HepG2 (cell line): ENCODE measurements around the gene UBE2N. TPM values are rescaled to one million over a fixed set of nuclear protein-coding genes. Genes with fewer than 3 reads are reported as not detected.

Source experiments
- ATAC-seq: fragments of 200-7000 bp; cut with Tn5 transposase; 3 replicates; pipeline ENCODE4 v1.9.1; 2020; ENCODE audit warnings: mild to moderate bottlenecking, moderate library complexity
- BruUV-seq: library from RNA; stranded (reverse); fragments of 400-500 nt; replicated peaks from 2 replicates; lab custom pipeline; 2021; lab: Mats Ljungman, UMichigan
- CTCF ChIA-PET: fragments of 300-600 bp; formaldehyde crosslinking; extraction: SDS; loops from one replicate; lab custom pipeline; 2021; ENCODE audit warnings: low total read pairs, inconsistent platforms, low intra/inter-chr PET ratio; lab: Yijun Ruan, JAX
- POLR2A ChIA-PET: fragments of 350-600 bp; sonication (Branson Sonifier 250); formaldehyde crosslinking; loops from one replicate; lab custom pipeline; 2020; ENCODE audit warnings: antibody characterized with exemption, inconsistent platforms; lab: Yijun Ruan, JAX
- DNase-seq: peaks from one replicate; pipeline ENCODE4 v3.0.0-alpha.2; 2015; ENCODE audit warnings: low spot score
- FAIRE-seq: peaks from 3 replicates; lab custom pipeline; 2011; peaks lifted over from hg19 to GRCh38; lab: Jason Lieb, UNC
- H2AFZ ChIP-seq: one replicate; pipeline ENCODE4 v1.6.1; 2011; ENCODE audit warnings: low read length, inconsistent platforms
- H3K27ac ChIP-seq: fragments of 300-600 bp; 3 replicates; pipeline ENCODE4 v1.8.0; 2011; ENCODE audit warnings: mixed run types, mild to moderate bottlenecking, mixed read lengths, low read length, inconsistent platforms; ENCODE audit not compliant: insufficient read depth; ENCODE audit errors: extremely low read length
- H3K27me3 ChIP-seq, 2 experiments: fragments of 200-600 bp in 1 of 2; 2 replicates in 1 of 2; 3 replicates in 1 of 2; pipeline versions ENCODE4 v1.6.0 to v1.8.0; 2011; ENCODE audit warnings: low read length in 2 of 2, mild to moderate bottlenecking in 2 of 2, moderate library complexity in 2 of 2, inconsistent platforms in 1 of 2; ENCODE audit not compliant: insufficient read depth in 2 of 2, control insufficient read depth in 1 of 2
- H3K36me3 ChIP-seq, 2 experiments: fragments of 200-600 bp in 1 of 2; replicated peaks in 1 of 2; 2 replicates in 1 of 2; 3 replicates in 1 of 2; pipeline versions ENCODE4 v1.5.1 to v1.8.0; 2011; ENCODE audit warnings: low read length in 2 of 2, inconsistent platforms in 1 of 2; ENCODE audit not compliant: insufficient read depth in 2 of 2, control insufficient read depth in 1 of 2
- H3K4me1 ChIP-seq: 2 replicates; pipeline ENCODE4 v1.5.1; 2012; ENCODE audit warnings: low read length, inconsistent platforms; ENCODE audit not compliant: insufficient read depth
- H3K4me2 ChIP-seq: 2 replicates; pipeline ENCODE4 v1.6.0; 2011; ENCODE audit warnings: low read depth, low read length, inconsistent platforms
- H3K4me3 ChIP-seq, 3 experiments: fragments of 200-600 bp in 1 of 3; sonication (generic), shearing (Covaris generic) in 1 of 3; replicated peaks in 1 of 3; 2 replicates each; pipeline ENCODE4 v1.5.1; 2011 to 2016; ENCODE audit warnings: low read length in 3 of 3, inconsistent platforms in 2 of 3, low read depth in 2 of 3, mild to moderate bottlenecking in 2 of 3, control low read depth in 1 of 3, mixed read lengths in 1 of 3; ENCODE audit not compliant: insufficient read depth in 1 of 3
- H3K79me2 ChIP-seq: one replicate; pipeline ENCODE4 v1.6.1; 2011; ENCODE audit warnings: low read length, inconsistent platforms; ENCODE audit not compliant: insufficient read depth
- H3K9ac ChIP-seq: 2 replicates; pipeline ENCODE4 v1.6.0; 2011; ENCODE audit warnings: mild to moderate bottlenecking, low read depth, low read length, inconsistent platforms; ENCODE audit not compliant: insufficient read depth
- H3K9me3 ChIP-seq: 2 replicates; pipeline ENCODE4 v1.5.1; 2012; ENCODE audit warnings: mild to moderate bottlenecking, low read length
- H4K20me1 ChIP-seq: 2 replicates; pipeline ENCODE4 v1.6.0; 2011; ENCODE audit warnings: inconsistent platforms, mild to moderate bottlenecking, low read length, moderate library complexity; ENCODE audit not compliant: insufficient read depth
- CBX2 ChIP-seq, 2 experiments: fragments of 200-600 bp in 1 of 2; sonication (generic); formaldehyde crosslinking in 1 of 2; IDR thresholded peaks; 2 replicates each; pipeline versions ENCODE4 v1.7.0 to v1.8.1; 2018 to 2022; ENCODE audit warnings: low read depth in 2 of 2, low read length in 1 of 2, mild to moderate bottlenecking in 1 of 2, missing genetic modification reagents in 1 of 2
- E2F2 ChIP-seq: sonication (generic); formaldehyde crosslinking; IDR thresholded peaks from 2 replicates; pipeline ENCODE4 v1.4.0; 2020; ENCODE audit warnings: missing genetic modification reagents, borderline replicate concordance
- HMGXB3 ChIP-seq: sonication (generic); formaldehyde crosslinking; IDR thresholded peaks from 2 replicates; pipeline ENCODE4 v1.4.0; 2020; ENCODE audit warnings: missing genetic modification reagents, borderline replicate concordance
- JDP2 ChIP-seq: sonication (generic); formaldehyde crosslinking; IDR thresholded peaks from 2 replicates; pipeline ENCODE4 v1.8.1; 2022; ENCODE audit warnings: missing genetic modification reagents, borderline replicate concordance
- SNAI1 ChIP-seq: sonication (generic); formaldehyde crosslinking; IDR thresholded peaks from 2 replicates; pipeline ENCODE4 v1.5.0; 2020; ENCODE audit warnings: mild to moderate bottlenecking, missing genetic modification reagents, borderline replicate concordance
- SP5 ChIP-seq: IDR thresholded peaks from 2 replicates; pipeline ENCODE4 v1.6.1; 2016; ENCODE audit warnings: low read depth, borderline replicate concordance
- TCF12 ChIP-seq, 2 experiments: fragments of 450-650 bp in 1 of 2; sonication (generic) in 1 of 2; formaldehyde crosslinking in 1 of 2; IDR thresholded peaks; 2 replicates each; pipeline versions ENCODE4 v1.6.1 to v1.8.0; 2017 to 2022; ENCODE audit warnings: antibody characterized with exemption in 1 of 2, mild to moderate bottlenecking in 1 of 2, missing genetic modification reagents in 1 of 2, moderate library complexity in 1 of 2
- TRAFD1 ChIP-seq: sonication (generic); formaldehyde crosslinking; IDR thresholded peaks from 2 replicates; pipeline ENCODE4 v1.5.1; 2020; ENCODE audit warnings: missing genetic modification reagents, mild to moderate bottlenecking, borderline replicate concordance
- ZBTB38 ChIP-seq: sonication (generic); formaldehyde crosslinking; IDR thresholded peaks from 2 replicates; pipeline ENCODE4 v1.5.1; 2020; ENCODE audit warnings: mild to moderate bottlenecking, missing genetic modification reagents
- ZNF563 ChIP-seq: sonication (generic); formaldehyde crosslinking; IDR thresholded peaks from 2 replicates; pipeline ENCODE4 v1.8.0; 2022; ENCODE audit warnings: mild to moderate bottlenecking, moderate library complexity, missing genetic modification reagents
- ZNF597 ChIP-seq: sonication (generic); formaldehyde crosslinking; IDR thresholded peaks from 2 replicates; pipeline ENCODE4 v1.5.0; 2020; ENCODE audit warnings: missing genetic modification reagents
- ZNF740 ChIP-seq: sonication (generic); formaldehyde crosslinking; IDR thresholded peaks from 2 replicates; pipeline ENCODE4 v1.4.0; 2020; ENCODE audit warnings: missing genetic modification reagents
- WGBS: methylation state at CpG from one replicate; pipeline ENCODE4 v1.1.6; 2017; ENCODE audit warnings: low lambda C conversion rate; 5-methylcytosine and 5-hydroxymethylcytosine counted together
- in situ Hi-C: cut with HindIII; loops from 2 replicates; pipeline ENCODE4 v1.10.0; 2017; ENCODE audit warnings: low pct_unique_long_range_greater_than_20kb; ENCODE audit not compliant: extremely low pct_ligation_motif_present
- intact Hi-C: fragments of 100-400 bp; cut with micrococcal nuclease; formaldehyde crosslinking; loops from one replicate; pipeline ENCODE4 v1.10.0; 2022; ENCODE audit not compliant: unreplicated experiment
- polyA plus RNA-seq, 8 experiments: library from polyadenylated mRNA; depleted of rRNA in 3 of 8; stranded (reverse) in 7 of 8; unstranded in 1 of 8; fragments of >200 nt; fragmentation: Illumina TruSeq in 4 of 8; extraction: Trizol in 4 of 8; gene quantifications; 2 replicates each; pipeline versions ENCODE4 v1.2.1 to v1.2.3, GENCODE V29; 2011 to 2016; ENCODE audit warnings: low read depth in 4 of 8, missing spikeins in 1 of 8, mixed read lengths in 1 of 8; ENCODE audit not compliant: insufficient read depth in 1 of 8
- total RNA-seq, 5 experiments: library from RNA; depleted of rRNA; stranded (reverse); fragments of >200 nt; fragmentation: Illumina TruSeq; extraction: Trizol; gene quantifications; 2 replicates each; pipeline ENCODE4 v1.2.3, GENCODE V29; 2016; ENCODE audit warnings: low read depth in 1 of 5

The UBE2N gene
- total and polyA plus RNA-seq, 2 of the 13 experiments (the other 11 are each of a cell fraction or from before 2014, with no cell fraction given), result 188 to 197 TPM

- Histone ChIP-seq H3K36me3 (no peaks in the 10 kb centered on the region), H4K20me1 (no peaks in the 10 kb centered on the region), H3K9ac (no peak overlapping the region), H3K4me3 (no peak overlapping the region), H3K27ac (no peak overlapping the region), H3K79me2 (no peaks in the 10 kb centered on the region), H3K27me3 (no peaks in the 10 kb centered on the region), H3K4me2 (no peak overlapping the region), H3K4me1 (0 out of 2 replicates have a peak, but pooled peaks cover 4% of the 10 kb centered on the region), H3K9me3 (no peaks in the 10 kb centered on the region), H2AFZ (no peak overlapping the region)
- BruUV-seq, result no TSS peak
- WGBS, result 83% methylated on average over 2 of the region's 2 CpGs
- no peak for ATAC-seq
- no peak for DNase-seq
- ChIA-PET POLR2A (no interaction called here), CTCF (no interaction called here)
- intact Hi-C loops, result no loop called here
- in situ Hi-C loops, result no loop called here
- TF ChIP-seq TCF12 (IDR thresholded peaks at IDR 0.05), result no peak
- no peak for TF ChIP-seq TCF12 (CRISPR knock-in tag; IDR thresholded peaks at IDR 0.05)
- no peak for TF ChIP-seq HMGXB3 (CRISPR knock-in tag)
- no peak for TF ChIP-seq ZNF740
- TF ChIP-seq ZBTB38 (CRISPR knock-in tag), result no peak
- no peak for TF ChIP-seq TRAFD1
- TF ChIP-seq SP5 (CRISPR knock-in tag), result no peak
- TF ChIP-seq ZNF597, result no peak
- no peak for TF ChIP-seq SNAI1 (CRISPR knock-in tag)
- no peak for TF ChIP-seq ZNF563 (CRISPR knock-in tag)
- no peak for TF ChIP-seq JDP2 (CRISPR knock-in tag)
- no peak for TF ChIP-seq CBX2 (IDR thresholded peaks at IDR 0.05; ENCODE audit: low read depth, low read length)
- TF ChIP-seq CBX2 (CRISPR knock-in tag; IDR thresholded peaks at IDR 0.05; ENCODE audit: low read depth), result no peak
- no peak for TF ChIP-seq E2F2 (CRISPR knock-in tag)
- no peak for FAIRE-seq
Observed at GRCh38 chr12:93360688-93361087, 81.1 kb downstream of the UBE2N start.
